HS-27A (cell line): ENCODE data around the gene SHISA2.

Experiments used
- DNase-seq: peaks from one replicate; pipeline ENCODE4 v3.0.0-alpha.2; 2012; ENCODE audit warnings: low read depth, missing footprints

The SHISA2 gene

GRCh38 chr13:26048741-26049140, 3.1 kb downstream of the SHISA2 start:
- no peak for DNase-seq

GRCh38 chr13:26047040-26047439, 4.8 kb downstream of the SHISA2 start:
- no peak for DNase-seq

- DNase-seq = no peak
Observed at GRCh38 chr13:26046639-26047038, 5.2 kb downstream of the SHISA2 start.

GRCh38 chr13:26045142-26045541, 6.7 kb downstream of the SHISA2 start:
- no peak for DNase-seq

GRCh38 chr13:26042785-26043184, 9.0 kb downstream of the SHISA2 start:
- DNase-seq = no peak

- no peak for DNase-seq
Observed at GRCh38 chr13:26041444-26041843, 10.4 kb downstream of the SHISA2 start.

- DNase-seq = no peak
Observed at GRCh38 chr13:26038931-26039475, 12.8 kb downstream of the SHISA2 start.

- DNase-seq = no peak
Observed at GRCh38 chr13:26037302-26037701, 14.5 kb downstream of the SHISA2 start.

- no peak for DNase-seq
Observed at GRCh38 chr13:26036383-26036782, 15.4 kb downstream of the SHISA2 start.

GRCh38 chr13:26034018-26034417, 17.8 kb downstream of the SHISA2 start:
- DNase-seq = no peak

- no peak for DNase-seq
Observed at GRCh38 chr13:26030331-26030730, 21.5 kb downstream of the SHISA2 start.

- no peak for DNase-seq
Observed at GRCh38 chr13:26029581-26030136, 22.2 kb downstream of the SHISA2 start.

GRCh38 chr13:26026211-26026610, 25.6 kb downstream of the SHISA2 start:
- DNase-seq = no peak

- DNase-seq = no peak
Observed at GRCh38 chr13:26025771-26026170, 26.0 kb downstream of the SHISA2 start.

GRCh38 chr13:26025196-26025595, 26.6 kb downstream of the SHISA2 start:
- no peak for DNase-seq

- no peak for DNase-seq
Observed at GRCh38 chr13:26024558-26024957, 27.3 kb downstream of the SHISA2 start.

- DNase-seq = no peak
Observed at GRCh38 chr13:26022538-26023292, 29.1 kb downstream of the SHISA2 start.

GRCh38 chr13:26021956-26022355, 29.9 kb downstream of the SHISA2 start:
- DNase-seq = no peak

GRCh38 chr13:26021516-26021915, 30.3 kb downstream of the SHISA2 start:
- DNase-seq = no peak

- no peak for DNase-seq
Observed at GRCh38 chr13:26020891-26021290, 30.9 kb downstream of the SHISA2 start.

GRCh38 chr13:26019881-26020870, 31.6 kb downstream of the SHISA2 start:
- DNase-seq = no peak

- no peak for DNase-seq
Observed at GRCh38 chr13:26019251-26019650, 32.6 kb downstream of the SHISA2 start.
